ENCODE data around the gene CMC1.
"Not testable (repeated sequence)": the region's sequence is repeated elsewhere in the genome, so short reads cannot be mapped to it uniquely, and the experiment has no call there.

The CMC1 gene

GRCh38 chr3:28247286-28247685 lies 5.9 kb downstream of the CMC1 start:
- no peak for DNase-seq

- no peak for DNase-seq
These were observed 9.6 kb downstream of the CMC1 start for GRCh38 chr3:28250999-28251398.

GRCh38 chr3:28252001-28252431 lies 10.6 kb downstream of the CMC1 start:
- no peak for DNase-seq

- DNase-seq, result no peak
These were observed 11.8 kb downstream of the CMC1 start for GRCh38 chr3:28253040-28253715.

- DNase-seq, result no peak
These were observed 20.6 kb downstream of the CMC1 start for GRCh38 chr3:28262001-28262400.

GRCh38 chr3:28265641-28266040 lies 24.2 kb downstream of the CMC1 start:
- no peak for DNase-seq

- no peak for DNase-seq
These were observed 26.8 kb downstream of the CMC1 start for GRCh38 chr3:28267984-28268849.

GRCh38 chr3:28268989-28269388 lies 27.6 kb downstream of the CMC1 start:
- DNase-seq, result no peak

GRCh38 chr3:28269884-28270283 lies 28.5 kb downstream of the CMC1 start:
- not testable (repeated sequence) for DNase-seq

GRCh38 chr3:28273837-28274236 lies 32.4 kb downstream of the CMC1 start:
- no peak for DNase-seq

GRCh38 chr3:28278918-28279317 lies 37.5 kb downstream of the CMC1 start:
- DNase-seq, result no peak

- no peak for DNase-seq
These were observed 38.4 kb downstream of the CMC1 start for GRCh38 chr3:28279770-28280169.

- no peak for DNase-seq
These were observed 39.4 kb downstream of the CMC1 start for GRCh38 chr3:28280781-28281180.

- DNase-seq, result no peak
These were observed 45.2 kb downstream of the CMC1 start for GRCh38 chr3:28286595-28286994.

- no peak for DNase-seq
These were observed 45.6 kb downstream of the CMC1 start for GRCh38 chr3:28287046-28287445.

GRCh38 chr3:28290863-28291300 lies 49.5 kb downstream of the CMC1 start:
- no peak for DNase-seq

GRCh38 chr3:28291577-28291976 lies 50.2 kb downstream of the CMC1 start:
- DNase-seq, result no peak

GRCh38 chr3:28292622-28293021 lies 51.2 kb downstream of the CMC1 start:
- no peak for DNase-seq

- no peak for DNase-seq
These were observed 53.4 kb downstream of the CMC1 start for GRCh38 chr3:28294667-28295413.

- DNase-seq, result no peak
These were observed 54.6 kb downstream of the CMC1 start for GRCh38 chr3:28295898-28296490.

- no peak for DNase-seq
These were observed 58.3 kb downstream of the CMC1 start for GRCh38 chr3:28299705-28300104.

GRCh38 chr3:28300345-28300962 lies 59.0 kb downstream of the CMC1 start:
- no peak for DNase-seq

GRCh38 chr3:28301688-28302087 lies 60.3 kb downstream of the CMC1 start:
- DNase-seq, result no peak

Measured in cortex of kidney (tissue), 1 donor.